A549 (cell line): ENCODE measurements around the gene OR2A1.
"Not testable (repeated sequence)": the region's sequence is repeated elsewhere in the genome, so short reads cannot be mapped to it uniquely, and the experiment has no call there.

Experiments
- CHD2 ChIP-seq: fragments of 150-350 bp; IDR thresholded peaks from 2 replicates; pipeline ENCODE4 v1.6.1; 2014; ENCODE audit warnings: low read length; ENCODE audit not compliant: partially characterized antibody
- CHD4 ChIP-seq: fragments of 200-600 bp; sonication (generic); IDR thresholded peaks from 2 replicates; pipeline ENCODE4 v1.6.1; 2016; ENCODE audit warnings: antibody characterized with exemption, mild to moderate bottlenecking, borderline replicate concordance
- CTCF ChIP-seq: fragments of >200 bp; sonication (Bioruptor Twin); formaldehyde crosslinking; IDR thresholded peaks from 3 replicates; pipeline ENCODE4 v1.5.1; 2016
- GATA3 ChIP-seq: IDR thresholded peaks from 2 replicates; pipeline ENCODE4 v1.6.1; 2012; ENCODE audit warnings: borderline replicate concordance
- HOXA7 ChIP-seq: fragments of 250-450 bp; sonication (Bioruptor Pico); IDR thresholded peaks from 2 replicates; pipeline ENCODE4 v1.5.0; 2020; ENCODE audit warnings: mild to moderate bottlenecking, moderate library complexity
- HOXB13 ChIP-seq: fragments of 250-450 bp; sonication (Bioruptor Pico); IDR thresholded peaks from 2 replicates; pipeline ENCODE4 v1.5.0; 2020; ENCODE audit warnings: low read depth, mild to moderate bottlenecking, moderate library complexity
- MYC ChIP-seq: IDR thresholded peaks from 2 replicates; pipeline ENCODE4 v1.6.1; 2012; ENCODE audit warnings: mild to moderate bottlenecking, inconsistent platforms, low read length, improper control_type of control experiment, borderline replicate concordance
- NPAS2 ChIP-seq: fragments of 250-450 bp; sonication (Bioruptor Pico); IDR thresholded peaks from 2 replicates; pipeline ENCODE4 v1.8.0; 2022; ENCODE audit warnings: mild to moderate bottlenecking, moderate library complexity, borderline replicate concordance
- POLR2A ChIP-seq: IDR thresholded peaks from 2 replicates; pipeline ENCODE4 v1.6.1; 2012; ENCODE audit warnings: mild to moderate bottlenecking, low read length
- ZC3H11A ChIP-seq: fragments of 450-650 bp; IDR thresholded peaks from 2 replicates; pipeline ENCODE4 v1.6.1; 2014; ENCODE audit warnings: antibody characterized with exemption, mild to moderate bottlenecking

- not testable (repeated sequence) for TF ChIP-seq HOXA7; MYC; HOXB13 (CRISPR knock-in tag); NPAS2 (CRISPR knock-in tag); ZC3H11A; CTCF; POLR2A; CHD2; GATA3; CHD4
Measured at GRCh38 chr7:144293794-144294499, 18.3 kb upstream of the OR2A1 start.
